Fibroblast of skin of scalp (primary cell): Measurements from ENCODE around the gene CDK9. TPM values are rescaled to one million over a fixed set of nuclear protein-coding genes. Genes with fewer than 3 reads are reported as not detected.
"Not testable (repeated sequence)": the region's sequence is repeated elsewhere in the genome, so short reads cannot be mapped to it uniquely, and the experiment has no call there.

Experiments
- DNase-seq: peaks from one replicate; pipeline ENCODE4 v3.0.0-alpha.2; 2013
- polyA plus RNA-seq, 2 experiments: library from polyadenylated mRNA; unstranded; fragments of 120-200 nt; gene quantifications; one replicate each; pipeline ENCODE4 v1.2.1, GENCODE V29; 2013; ENCODE audit not compliant: insufficient read length in 2 of 2

Gene CDK9
- 38.4 TPM for polyA plus RNA-seq (2013, experiment 1 of 2; ENCODE audit: insufficient read length)
- polyA plus RNA-seq (2013, experiment 2 of 2; ENCODE audit: insufficient read length), result 35.7 TPM

GRCh38 chr9:127785933-127786772 is at the start of gene CDK9:
CDK9 (plus strand) TSS chr9:127786034; CDS start chr9:127786149, 115 bp downstream.
- DNase-seq, result peak; percentile 92

GRCh38 chr9:127738666-127739065 is 47.2 kb upstream of the CDK9 start:
- DNase-seq, result no peak

GRCh38 chr9:127739614-127740330 is 46.1 kb upstream of the CDK9 start:
- no peak for DNase-seq

GRCh38 chr9:127741831-127742434 is 43.9 kb upstream of the CDK9 start:
- peak; percentile 44 for DNase-seq

- peak; percentile 70 for DNase-seq
Measured at GRCh38 chr9:127742435-127743088, 43.3 kb upstream of the CDK9 start.

- no peak for DNase-seq
Measured at GRCh38 chr9:127744398-127745110, 41.3 kb upstream of the CDK9 start.

- DNase-seq, result no peak
Measured at GRCh38 chr9:127746959-127747569, 38.8 kb upstream of the CDK9 start.

GRCh38 chr9:127749090-127749787 is 36.6 kb upstream of the CDK9 start:
- no peak for DNase-seq

- peak; percentile 20 for DNase-seq
Measured at GRCh38 chr9:127751269-127752054, 34.4 kb upstream of the CDK9 start.

GRCh38 chr9:127753148-127753547 is 32.7 kb upstream of the CDK9 start:
- no peak for DNase-seq

- DNase-seq, result no peak
Measured at GRCh38 chr9:127753622-127754021, 32.2 kb upstream of the CDK9 start.

GRCh38 chr9:127754099-127755060 is 31.5 kb upstream of the CDK9 start:
- no peak for DNase-seq

GRCh38 chr9:127755061-127756060 is 30.5 kb upstream of the CDK9 start:
- DNase-seq, result no peak

GRCh38 chr9:127756233-127756632 is 29.6 kb upstream of the CDK9 start:
- no peak for DNase-seq

GRCh38 chr9:127756776-127757175 is 29.1 kb upstream of the CDK9 start:
- not testable (repeated sequence) for DNase-seq

- no peak for DNase-seq
Measured at GRCh38 chr9:127758843-127759242, 27.0 kb upstream of the CDK9 start.

- DNase-seq, result no peak
Measured at GRCh38 chr9:127761061-127761460, 24.8 kb upstream of the CDK9 start.
